GM21381 (cell line): ENCODE results near the gene IQCN.

Experiments used
- ATAC-seq: cut with Tn5 transposase; IDR thresholded peaks from one replicate; pipeline ENCODE4 v1.9.1; 2021; ENCODE audit warnings: mild to moderate bottlenecking, moderate library complexity; ENCODE audit not compliant: unreplicated experiment

IQCN gene

DNA sequence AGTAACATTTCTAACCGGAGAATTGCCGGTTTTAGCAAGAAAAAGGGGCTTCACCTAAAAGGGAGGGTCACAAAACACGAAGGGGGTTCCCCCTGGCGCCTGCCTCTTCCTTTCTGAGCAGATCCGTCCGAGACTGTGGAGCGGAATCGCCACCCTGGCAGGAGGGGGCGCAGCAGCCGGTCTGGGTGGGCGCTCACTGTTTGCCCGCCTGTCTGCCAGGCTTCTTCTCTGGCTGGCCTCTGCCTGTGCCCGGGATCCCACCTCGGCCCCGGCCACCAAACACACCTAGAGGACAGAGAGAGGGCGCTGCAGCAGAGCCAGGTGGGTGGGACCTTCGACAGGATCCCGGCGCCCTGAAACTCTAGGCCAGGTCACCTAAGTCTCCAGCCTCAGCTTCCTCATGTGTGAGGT lies 33.0 kb upstream of the IQCN start:
- ATAC-seq, result no peak

DNA sequence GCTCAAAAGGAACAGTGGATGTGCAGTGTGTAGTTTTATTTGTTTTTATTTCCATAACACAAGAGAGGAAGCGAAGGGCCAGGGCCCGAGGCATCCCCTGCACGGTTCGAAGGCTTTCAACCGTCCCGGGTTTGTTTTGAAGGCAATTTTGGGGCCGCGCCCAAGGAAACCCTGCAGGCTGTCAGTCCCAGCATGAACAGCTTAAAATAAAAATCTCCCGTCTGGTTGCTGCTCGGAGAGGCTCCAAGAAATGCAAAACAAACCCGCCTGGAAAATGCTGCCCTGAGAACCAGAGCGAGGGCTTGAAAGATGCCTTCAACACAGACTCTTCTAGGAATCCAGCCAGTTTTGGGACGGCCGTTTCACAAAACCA lies 32.6 kb upstream of the IQCN start:
- ATAC-seq, result no peak

DNA sequence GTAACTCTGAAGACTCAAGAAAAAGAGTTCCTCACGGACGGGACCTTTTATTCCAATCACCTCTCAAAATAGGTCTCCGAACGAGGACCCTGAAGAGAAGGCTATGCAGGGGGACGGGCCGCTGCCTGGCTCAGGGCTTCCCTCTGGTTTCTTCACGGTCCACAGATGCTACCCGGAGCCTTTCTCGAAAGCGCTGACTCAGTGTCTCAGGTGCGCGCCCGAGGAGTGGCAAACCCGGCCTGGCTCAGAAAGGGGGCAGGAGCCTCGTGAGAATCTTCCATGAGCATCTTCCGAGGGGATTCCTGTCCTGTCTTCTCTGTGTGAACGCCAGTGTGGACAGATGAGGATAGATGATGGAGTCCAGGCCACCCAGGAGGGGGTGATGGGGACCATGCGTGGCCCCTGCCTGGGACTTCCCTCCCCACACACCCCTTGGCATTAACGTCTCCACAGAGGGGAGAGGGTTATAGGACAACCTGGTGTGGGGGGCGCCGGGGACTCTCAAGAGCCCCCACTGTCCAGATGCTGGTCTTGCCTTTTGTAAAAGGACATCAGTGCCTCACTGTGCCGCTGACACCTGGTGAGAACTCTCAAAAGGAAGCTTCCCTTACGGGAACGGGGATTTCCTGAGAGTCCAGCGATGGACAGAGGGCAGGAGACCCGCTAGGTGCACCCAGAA lies 32.1 kb upstream of the IQCN start:
- ATAC-seq, result no peak

DNA sequence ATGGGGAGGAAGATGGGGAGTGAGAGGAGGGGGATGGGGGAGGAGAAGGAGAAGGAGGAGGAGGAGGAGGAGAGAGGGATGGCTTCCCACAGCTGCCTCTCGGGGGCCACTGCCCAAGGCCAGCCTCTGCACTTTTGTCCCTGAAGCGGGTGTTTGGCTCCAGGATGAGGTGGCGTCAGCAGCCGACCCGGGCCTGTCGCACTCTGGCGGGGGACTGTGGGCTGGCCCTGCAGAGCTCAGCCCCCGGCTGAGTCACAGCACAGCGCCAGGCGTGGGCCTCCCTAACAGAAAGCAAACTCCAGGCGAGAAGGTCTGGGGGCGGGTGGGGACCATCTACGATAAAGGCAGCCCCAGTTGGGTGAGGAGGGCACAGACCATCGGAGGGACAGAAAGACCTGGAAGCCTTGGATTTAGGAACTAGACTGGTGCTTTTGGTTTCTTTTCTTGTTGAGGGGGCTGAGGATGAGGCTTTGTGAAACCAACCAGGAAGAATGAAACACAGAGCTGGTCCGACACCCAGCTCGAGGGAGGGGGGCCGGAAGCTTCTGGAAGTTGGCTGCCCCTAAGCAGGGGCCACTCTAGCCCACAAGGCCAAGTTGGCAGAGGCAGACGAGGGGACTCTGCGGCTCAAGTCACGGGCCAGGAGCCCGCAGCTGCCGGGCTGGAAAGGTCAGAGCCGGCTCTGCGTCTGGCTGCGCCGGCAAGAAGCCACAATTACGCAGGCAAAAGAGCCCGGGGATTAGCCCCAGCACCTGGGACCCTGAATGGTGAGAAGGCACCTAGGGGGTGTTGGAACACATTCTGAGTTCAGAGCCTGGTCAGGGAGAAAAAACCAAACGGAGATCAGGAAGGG lies 30.4 kb upstream of the IQCN start:
- ATAC-seq, result peak; percentile 39

DNA sequence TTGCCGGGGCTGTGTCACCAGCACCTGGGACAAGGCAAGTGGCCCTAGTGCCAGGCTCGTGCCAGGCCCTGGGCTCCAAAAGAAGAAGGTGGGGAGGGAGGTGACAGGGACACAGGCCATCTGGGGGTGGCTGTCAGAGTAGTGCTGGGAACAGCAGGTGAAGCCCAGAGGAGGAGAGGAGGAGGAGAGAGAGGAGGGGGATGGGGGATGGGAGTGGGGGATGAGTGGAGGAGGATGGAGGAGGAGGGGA lies 29.9 kb upstream of the IQCN start:
- no peak for ATAC-seq

DNA sequence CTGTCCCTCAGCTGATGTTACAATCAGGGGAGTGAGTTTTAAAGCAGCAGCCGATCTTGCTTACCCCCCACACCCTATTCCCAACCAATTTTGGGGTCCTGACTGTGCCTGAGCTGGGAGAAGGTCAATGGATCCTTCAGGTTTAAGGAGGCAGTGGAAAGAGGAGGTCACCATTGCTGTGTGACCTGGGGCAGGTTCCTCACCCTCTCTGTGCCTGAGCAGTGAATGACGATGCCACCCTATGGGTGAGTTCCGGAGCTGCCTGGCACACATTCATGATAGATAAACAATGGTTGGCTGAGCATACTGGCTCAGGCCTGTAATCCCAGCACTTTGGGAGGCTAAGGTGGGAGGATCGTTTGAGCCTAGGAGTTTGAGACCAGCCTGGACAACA lies 27.5 kb upstream of the IQCN start:
- ATAC-seq, result no peak

DNA sequence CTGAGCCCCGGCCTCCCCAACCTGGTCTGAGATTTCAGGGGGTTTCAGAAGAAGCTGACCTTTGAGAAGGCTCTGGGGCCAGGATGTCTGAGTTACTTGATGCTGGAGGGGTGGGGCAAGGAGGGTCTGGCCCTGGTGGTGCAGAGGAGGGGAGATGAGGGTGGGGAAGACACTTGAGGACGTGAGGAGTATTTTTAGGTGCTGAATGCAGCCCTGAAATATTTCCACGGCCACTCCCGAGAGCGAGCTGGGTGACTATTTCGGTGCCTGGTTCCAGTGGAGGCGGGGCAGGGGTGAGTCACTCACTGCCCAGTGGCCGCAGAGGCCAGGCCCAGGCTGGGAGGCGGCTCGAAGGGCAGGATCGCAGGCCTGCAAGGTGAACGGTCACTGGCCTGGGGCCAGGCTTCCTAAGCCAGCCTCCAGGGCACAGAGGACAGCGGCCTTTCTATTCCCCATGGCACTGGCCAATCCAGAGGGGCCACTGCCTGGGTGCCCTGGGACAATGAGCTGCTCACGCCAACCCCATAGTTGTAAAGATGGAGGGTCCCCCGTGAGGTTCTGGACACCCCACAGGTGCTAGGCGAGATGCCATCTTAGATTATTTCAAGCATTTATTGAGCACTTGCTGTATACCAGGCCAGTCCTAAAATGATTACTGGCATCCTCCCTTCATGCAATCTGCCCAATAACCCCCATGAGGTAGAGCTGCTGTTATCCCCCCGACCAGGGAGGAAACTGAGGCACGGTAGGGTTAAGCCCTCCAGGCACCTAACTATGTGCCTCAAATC lies 26.9 kb upstream of the IQCN start:
- no peak for ATAC-seq

DNA sequence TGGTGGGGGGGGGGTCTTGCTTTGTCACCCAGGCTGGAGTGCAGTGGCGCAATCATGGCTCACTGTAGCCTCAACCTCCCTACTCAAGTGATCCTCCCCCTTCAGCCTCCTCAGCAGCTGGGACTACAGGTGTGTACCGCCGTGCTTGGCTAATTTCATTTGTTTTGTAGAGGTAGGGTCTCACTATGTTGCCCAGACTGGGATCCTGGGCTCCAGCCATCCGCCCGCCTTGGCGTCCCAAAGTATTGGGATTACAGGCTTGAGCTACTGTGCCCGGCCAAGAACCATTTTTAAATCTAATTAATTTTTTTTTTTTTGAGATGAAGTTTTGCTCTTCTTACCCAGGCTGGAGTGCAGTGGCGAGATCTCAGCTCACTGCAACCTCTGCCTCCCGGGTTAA lies 25.4 kb upstream of the IQCN start:
- no peak for ATAC-seq

DNA sequence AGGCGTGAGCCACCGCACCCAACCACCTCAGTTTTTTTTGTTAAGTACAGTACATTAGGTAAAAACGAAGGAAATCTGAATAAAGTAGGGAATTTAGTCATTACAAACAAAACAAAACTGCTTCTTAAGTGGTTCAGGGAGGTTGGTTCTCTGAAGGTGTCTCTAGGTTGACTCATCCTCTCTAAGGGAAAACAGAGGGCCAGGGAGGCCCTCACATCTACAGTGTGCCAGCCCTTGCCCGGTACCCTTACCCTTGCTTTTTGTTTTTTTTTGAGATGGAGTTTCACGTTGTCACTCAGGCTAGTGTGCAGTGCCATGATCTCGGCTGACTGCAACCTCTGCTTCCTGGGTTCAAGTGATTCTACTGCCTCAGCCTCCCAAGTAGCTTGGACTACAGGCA lies 24.3 kb upstream of the IQCN start:
- ATAC-seq, result no peak

DNA sequence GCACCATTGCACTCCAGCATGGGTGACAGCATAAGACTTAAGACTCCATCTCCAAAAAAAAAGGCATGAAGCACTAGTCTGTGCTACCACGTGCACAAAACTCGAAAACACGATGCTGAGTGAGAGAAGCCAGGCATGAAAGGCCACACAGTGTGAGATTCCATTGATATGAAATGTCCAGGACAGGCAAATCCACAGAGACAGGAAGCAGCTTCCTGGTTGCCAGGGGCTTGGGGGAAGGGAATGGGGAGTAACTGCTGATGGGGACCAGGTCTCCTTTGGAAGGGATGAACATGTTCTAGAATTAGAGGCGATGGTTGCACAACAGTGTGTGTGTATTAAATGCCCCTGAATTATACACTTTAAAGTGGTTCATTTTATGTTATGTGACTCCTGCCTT lies 23.1 kb upstream of the IQCN start:
- ATAC-seq, result no peak

DNA sequence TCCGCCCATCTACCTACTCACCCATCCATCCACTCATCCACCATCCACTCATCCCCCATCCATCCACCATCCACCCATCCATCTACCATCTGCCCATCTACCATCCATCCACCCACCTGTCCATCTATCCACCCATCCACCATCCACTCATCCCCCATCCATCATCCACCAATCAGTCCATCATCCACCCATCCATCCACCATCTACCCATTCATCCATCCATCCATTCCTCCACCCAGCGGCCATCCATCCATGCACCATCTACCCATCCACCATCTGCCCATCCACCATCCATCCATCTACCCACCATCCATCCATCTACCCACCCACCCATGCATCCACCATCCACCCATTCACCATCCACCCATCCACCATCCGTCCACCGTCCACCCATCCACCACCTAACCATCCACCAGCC lies 20.8 kb upstream of the IQCN start:
- ATAC-seq, result no peak

DNA sequence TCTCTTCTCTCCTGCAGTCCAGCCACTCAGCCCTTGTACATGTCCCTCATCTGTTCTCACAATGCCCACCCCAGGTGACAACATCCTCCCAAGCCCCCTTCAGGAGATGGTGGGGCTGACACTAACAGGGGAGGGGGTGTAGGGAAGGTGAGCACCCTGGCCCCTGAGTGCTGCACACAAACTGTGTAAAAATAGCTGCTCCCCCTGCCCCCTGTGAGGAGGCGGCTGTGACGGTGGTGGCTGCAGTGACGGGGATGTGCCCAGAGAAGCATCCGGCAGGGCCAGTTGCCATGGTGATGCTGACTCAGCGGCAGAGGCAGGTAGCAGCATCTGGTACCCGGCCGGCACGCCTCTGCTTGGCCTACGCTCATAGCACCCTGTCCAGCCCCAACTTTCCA lies 20.2 kb upstream of the IQCN start:
- no peak for ATAC-seq

DNA sequence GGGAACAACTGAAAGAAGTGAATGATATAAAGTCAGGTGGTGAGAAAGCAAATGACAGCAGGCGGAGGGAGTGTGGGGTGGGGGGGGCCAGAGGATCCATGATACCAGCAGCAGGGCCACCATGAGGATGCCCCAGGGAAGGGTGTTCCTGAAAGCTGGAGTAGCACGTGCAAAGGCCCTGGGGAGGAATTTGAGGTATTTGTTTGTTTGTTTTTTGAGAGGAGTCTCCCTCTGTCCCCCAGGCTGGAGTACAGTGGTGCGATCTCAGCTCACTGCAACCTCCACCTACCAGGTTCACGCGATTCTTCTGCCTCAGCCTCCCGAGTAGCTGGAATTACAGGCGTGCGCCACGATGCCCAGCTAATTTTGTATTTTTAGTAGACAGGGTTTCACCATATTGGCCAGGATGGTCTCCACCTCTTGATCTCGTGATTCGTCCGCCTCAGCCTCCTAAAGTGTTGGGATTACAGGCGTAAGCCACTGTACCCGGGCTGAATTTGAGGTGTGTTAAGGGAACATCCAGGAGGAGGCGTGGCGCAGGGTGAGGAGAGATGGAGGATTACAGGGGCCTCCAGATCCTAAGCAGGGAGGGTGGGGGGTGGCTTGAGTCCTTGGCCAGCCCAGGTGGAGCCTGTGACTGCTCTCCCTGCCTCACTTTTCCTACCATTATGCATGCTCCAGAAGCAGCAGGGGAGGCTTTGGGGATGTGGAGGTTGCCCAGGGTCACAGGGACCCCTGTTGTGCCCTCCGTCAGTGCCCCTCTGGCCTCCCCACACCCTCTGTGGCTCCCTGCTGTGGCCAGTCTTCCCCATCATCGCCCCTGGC lies 19.6 kb upstream of the IQCN start:
- no peak for ATAC-seq

DNA sequence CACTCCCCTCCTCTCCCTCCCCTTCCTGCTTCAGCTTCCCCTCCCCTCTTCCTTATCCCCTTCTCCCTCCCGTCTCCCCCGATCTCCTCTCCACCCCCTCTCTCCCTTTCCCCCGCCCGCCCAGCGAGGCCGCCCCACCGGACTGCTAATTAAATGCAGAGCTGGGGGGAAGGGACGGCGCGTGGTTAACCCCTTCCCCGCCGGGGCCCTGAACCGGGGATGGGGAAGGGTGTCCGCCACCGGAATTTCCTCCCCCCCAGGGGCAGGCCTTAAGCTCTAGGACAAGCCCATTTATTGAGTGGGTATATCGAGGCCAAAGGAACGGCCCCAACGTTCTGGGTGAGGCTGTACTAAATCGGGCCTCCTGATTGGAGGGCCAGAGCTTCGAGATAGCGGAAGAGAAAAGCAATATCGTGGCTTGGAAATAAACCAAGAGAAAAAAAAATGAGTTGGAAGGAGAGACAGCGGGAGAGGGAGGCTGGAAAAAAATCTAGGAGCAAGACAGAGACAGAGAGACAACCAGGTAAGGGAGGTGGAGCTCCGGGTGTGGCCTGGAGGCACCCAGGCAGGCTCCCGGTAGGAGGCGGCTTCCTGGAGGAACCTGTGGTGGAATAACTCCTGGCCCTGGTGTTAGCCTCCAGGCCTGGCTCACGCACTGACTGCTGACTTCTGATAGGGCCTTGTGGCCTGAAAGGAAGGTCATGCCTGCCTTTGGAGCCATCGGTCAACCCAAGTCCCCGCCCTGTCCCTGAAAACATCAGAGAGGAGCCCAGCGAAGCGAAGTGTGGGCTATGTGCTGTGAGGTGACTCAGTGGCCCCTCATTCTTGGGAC lies 18.8 kb upstream of the IQCN start:
- ATAC-seq, result no peak

DNA sequence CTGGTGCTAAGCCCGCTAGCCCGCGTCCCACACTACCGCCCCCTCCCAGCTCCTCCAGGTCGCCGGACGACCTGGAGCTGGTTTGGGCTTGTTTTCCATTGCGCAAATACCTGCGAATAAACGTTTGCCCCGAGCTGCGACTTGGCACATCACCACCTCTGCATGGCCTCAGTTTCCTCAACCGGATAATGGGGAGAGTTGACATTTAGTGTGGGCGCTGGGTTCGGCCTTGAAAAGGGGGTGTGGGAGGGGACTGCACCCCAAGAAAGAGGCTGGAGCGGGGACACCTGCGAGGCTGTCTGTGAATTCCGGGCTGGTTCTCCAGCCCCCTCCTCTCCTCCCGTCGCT lies 18.2 kb upstream of the IQCN start:
- ATAC-seq, result no peak

DNA sequence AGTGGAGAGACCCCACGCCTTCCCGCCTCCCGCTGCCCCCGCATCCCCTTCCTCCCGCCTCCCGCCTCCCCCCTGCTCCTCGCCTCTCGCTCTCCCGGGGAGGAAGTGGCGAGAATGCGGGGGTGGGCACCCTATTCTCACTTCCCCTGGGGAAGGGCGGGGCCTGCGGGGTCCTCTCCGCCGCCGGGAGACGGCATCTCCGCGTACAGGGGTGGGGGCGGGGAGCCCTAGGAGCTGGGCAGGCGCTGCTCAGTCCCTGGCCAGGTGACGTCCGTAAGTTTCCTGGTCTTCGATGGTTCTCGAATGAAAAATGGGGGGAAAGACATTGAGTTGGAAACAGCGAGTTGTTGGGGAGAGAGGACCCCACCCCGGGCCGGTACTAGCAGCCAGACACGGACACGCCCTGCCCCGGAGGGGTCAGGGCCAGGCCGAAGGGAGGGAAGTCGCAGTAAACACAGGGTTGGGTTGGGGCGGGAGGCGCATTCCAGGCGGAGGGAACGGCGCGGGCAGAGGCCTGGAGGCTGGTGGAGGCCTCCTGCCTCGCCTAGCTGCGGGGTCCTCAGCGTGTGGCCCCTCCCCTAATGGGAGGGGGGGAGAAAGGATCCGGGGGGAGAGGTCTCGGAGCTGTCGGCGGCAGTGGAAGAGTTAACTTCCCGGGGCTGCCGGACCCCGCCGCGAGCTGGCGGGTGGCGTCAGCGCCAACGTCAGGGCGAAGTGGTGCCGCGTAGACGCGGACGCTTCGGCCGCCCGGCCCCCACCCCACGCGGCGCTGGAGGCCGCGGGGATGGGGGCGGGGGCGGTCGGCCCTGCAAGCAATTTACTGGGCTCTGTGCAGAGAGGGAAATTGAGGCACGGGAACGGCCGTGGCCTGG lies 17.6 kb upstream of the IQCN start:
- ATAC-seq, result no peak

DNA sequence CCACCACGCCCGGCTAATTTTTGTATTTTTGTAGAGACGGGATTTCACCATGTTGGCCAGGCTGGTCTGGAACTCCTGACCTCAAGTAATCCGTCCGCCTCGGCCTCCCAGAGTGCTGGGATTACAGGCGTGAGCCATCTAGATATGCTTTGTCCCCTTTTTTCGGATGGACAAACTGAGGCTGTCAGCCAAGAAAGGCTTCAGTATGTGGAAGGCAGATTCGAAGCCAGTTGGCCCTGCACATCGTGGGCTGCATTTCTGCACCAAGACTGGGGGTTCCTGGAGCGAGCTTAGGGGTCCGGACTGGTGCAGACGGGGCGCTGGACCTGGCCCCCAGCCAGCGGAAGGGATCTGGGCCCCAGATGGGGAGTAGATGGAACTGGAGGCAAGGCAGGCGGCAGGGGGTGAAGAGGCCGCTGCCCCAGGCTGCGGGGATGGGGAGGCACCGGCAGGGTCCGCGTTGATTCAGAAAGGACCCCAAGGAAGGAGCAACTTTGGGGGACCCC lies 16.8 kb upstream of the IQCN start:
- ATAC-seq, result no peak

DNA sequence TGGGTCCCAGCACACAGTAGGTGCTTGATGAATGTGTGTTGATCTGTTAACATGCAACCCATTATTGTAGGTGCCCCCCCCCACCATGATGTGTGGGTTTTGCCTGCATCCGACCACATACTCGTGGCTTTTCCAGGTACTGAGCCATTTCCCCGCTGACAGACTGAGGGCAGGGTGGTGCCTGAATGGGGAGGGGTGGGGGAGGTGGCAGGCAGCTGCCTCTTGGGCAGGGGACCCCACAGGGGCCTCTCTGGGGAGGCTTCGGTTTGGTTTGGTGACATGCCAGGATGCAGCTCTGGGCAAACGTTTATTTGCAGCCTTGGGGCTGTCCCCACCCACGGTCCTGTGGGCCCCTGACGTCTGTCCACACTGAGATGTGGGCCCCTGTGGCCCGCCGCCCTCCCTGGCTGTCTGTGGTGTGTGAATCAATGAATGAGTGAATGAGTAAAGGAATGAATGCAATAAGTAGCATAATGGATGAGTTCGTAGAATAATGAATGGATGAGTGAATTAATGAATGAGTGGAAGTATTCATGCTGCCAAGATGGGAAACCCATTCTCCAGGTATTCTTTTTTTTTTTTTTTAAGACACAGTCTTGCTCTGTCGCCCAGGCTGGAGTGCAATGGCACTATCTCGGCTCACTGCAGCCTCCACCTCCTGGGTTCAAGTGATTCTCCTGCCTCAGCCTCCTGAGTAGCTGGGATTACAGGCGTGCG lies 16.2 kb upstream of the IQCN start:
- peak; percentile 41 for ATAC-seq
